OCI-LY3 (cell line): ENCODE measurements around the gene USP19.
A peak's percentile ranks its signal among the peaks of the same experiment; 100 is the strongest.

ENCODE experiments used
- H2AFZ ChIP-seq: fragments of 200-600, 300-600 bp; shearing (Covaris generic); 2 replicates; pipeline ENCODE4 v1.6.0; 2014; ENCODE audit warnings: antibody characterized with exemption, low read depth, low read length
- H3K27ac ChIP-seq: fragments of 200-600, 300-600 bp; sonication (generic); 2 replicates; pipeline ENCODE4 v1.5.1; 2014; ENCODE audit warnings: mild to moderate bottlenecking, low read length, moderate library complexity, mixed read lengths
- H3K27me3 ChIP-seq: fragments of 200-600, 300-600 bp; sonication (generic); 2 replicates; pipeline ENCODE4 v1.6.1; 2014; ENCODE audit warnings: low read depth, low read length, mixed read lengths
- H3K36me3 ChIP-seq: fragments of 200-600, 300-600 bp; sonication (generic); replicated peaks from 2 replicates; pipeline ENCODE3; 2014; ENCODE audit warnings: low read depth, low read length, mixed read lengths
- H3K4me1 ChIP-seq: fragments of 300-600, 200-600 bp; sonication (generic); 2 replicates; pipeline ENCODE4 v1.6.1; 2014; ENCODE audit warnings: low read length, mixed read lengths
- H3K4me2 ChIP-seq: fragments of 200-600, 300-600 bp; sonication (generic); 2 replicates; pipeline ENCODE4 v1.6.1; 2014; ENCODE audit warnings: low read length, mixed read lengths
- H3K4me3 ChIP-seq: fragments of 300-600, 200-600 bp; sonication (generic); 2 replicates; pipeline ENCODE4 v1.5.1; 2014; ENCODE audit warnings: antibody characterized with exemption, mild to moderate bottlenecking, low read length, moderate library complexity
- H3K79me2 ChIP-seq: fragments of 300-600, 200-600 bp; shearing (Covaris generic); 2 replicates; pipeline ENCODE4 v1.6.1; 2014; ENCODE audit warnings: mild to moderate bottlenecking, low read length, mixed read lengths
- H3K9ac ChIP-seq: fragments of 300-600, 200-600 bp; shearing (Covaris generic); 2 replicates; pipeline ENCODE4 v1.6.0; 2014; ENCODE audit warnings: mild to moderate bottlenecking, low read length, moderate library complexity
- H3K9me3 ChIP-seq: fragments of 200-600, 300-600 bp; shearing (Covaris generic); 2 replicates; pipeline ENCODE4 v1.6.1; 2014; ENCODE audit warnings: low read length, mixed read lengths; ENCODE audit not compliant: insufficient read depth
- H4K20me1 ChIP-seq: fragments of 200-600, 300-600 bp; sonication (generic); 2 replicates; pipeline ENCODE4 v1.6.1; 2016; ENCODE audit warnings: low read length, mixed read lengths; ENCODE audit not compliant: insufficient read depth
- EZH2phosphoT487 ChIP-seq: fragments of 200-600 bp; shearing (Covaris generic); IDR thresholded peaks from 2 replicates; pipeline ENCODE4 v1.6.1; 2018; ENCODE audit warnings: antibody characterized with exemption, mixed run types, low read depth
- TF ChIP-seq, protein P1 (sequence below): fragments of 200-600, 300-600 bp; sonication (generic); IDR thresholded peaks from 2 replicates; pipeline ENCODE4 v1.5.1; 2014; ENCODE audit warnings: antibody characterized with exemption, low read length, low read depth

Gene USP19

DNA sequence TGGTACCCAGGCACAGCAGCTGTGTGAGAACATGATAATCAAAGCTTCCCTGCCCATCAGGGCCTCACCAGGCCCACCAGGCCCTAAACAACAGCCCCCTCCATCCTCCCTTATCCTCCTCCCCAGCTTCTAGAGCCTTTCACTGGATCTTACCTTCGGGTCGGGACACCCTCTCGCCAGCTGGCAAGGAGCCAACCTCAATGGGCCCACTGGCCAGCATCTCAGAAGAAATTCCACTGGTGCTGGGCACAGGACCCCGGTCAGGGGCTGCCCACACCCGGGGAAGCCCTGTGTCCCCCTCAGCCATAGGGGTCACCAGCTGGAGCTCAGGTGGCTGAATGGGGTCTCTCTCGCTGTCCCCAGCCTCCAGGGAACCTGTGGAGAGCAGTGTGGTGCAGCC is 9.3 kb downstream of the USP19 start:
- Histone ChIP-seq H3K4me1 (no peaks in the 10 kb centered on the region), H3K4me2 (no peak overlapping the region), H4K20me1 (no peaks in the 10 kb centered on the region), H3K9me3 (no peaks in the 10 kb centered on the region), H2AFZ (no peak overlapping the region), H3K36me3 (peaks cover 76% of the 10 kb centered on the region), H3K79me2 (no peaks in the 10 kb centered on the region), H3K9ac (no peak overlapping the region), H3K27ac (no peak overlapping the region), H3K4me3 (no peak overlapping the region), H3K27me3 (no peaks in the 10 kb centered on the region)
- no peak for TF ChIP-seq EZH2phosphoT487
- TF ChIP-seq, protein P1, sequence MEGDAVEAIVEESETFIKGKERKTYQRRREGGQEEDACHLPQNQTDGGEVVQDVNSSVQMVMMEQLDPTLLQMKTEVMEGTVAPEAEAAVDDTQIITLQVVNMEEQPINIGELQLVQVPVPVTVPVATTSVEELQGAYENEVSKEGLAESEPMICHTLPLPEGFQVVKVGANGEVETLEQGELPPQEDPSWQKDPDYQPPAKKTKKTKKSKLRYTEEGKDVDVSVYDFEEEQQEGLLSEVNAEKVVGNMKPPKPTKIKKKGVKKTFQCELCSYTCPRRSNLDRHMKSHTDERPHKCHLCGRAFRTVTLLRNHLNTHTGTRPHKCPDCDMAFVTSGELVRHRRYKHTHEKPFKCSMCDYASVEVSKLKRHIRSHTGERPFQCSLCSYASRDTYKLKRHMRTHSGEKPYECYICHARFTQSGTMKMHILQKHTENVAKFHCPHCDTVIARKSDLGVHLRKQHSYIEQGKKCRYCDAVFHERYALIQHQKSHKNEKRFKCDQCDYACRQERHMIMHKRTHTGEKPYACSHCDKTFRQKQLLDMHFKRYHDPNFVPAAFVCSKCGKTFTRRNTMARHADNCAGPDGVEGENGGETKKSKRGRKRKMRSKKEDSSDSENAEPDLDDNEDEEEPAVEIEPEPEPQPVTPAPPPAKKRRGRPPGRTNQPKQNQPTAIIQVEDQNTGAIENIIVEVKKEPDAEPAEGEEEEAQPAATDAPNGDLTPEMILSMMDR: no peak

DNA sequence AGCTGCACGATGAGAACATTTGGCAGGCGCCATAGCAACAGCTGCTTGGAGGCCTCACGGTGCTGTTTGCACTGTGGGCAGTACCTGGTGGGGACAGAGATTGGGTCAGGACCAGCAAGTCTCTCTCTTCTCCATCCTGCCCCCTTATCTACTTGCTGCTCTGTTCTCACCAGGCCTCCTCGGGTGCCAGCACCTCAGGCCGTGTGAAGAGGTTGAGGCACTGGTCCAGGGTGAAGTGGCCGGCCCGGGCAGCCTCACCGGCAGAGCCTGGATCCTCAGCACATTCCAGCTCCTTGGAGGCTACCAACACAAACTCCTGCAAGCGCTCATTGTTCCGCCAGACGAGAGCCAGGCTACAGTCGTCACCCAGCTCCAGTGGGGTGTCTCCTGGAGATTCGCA is 9.8 kb downstream of the USP19 start:
- H3K27ac ChIP-seq: no peak overlapping the region
- no peaks in the 10 kb centered on the region for H3K27me3 ChIP-seq
- H3K36me3 ChIP-seq: peaks cover 70% of the 10 kb centered on the region

DNA sequence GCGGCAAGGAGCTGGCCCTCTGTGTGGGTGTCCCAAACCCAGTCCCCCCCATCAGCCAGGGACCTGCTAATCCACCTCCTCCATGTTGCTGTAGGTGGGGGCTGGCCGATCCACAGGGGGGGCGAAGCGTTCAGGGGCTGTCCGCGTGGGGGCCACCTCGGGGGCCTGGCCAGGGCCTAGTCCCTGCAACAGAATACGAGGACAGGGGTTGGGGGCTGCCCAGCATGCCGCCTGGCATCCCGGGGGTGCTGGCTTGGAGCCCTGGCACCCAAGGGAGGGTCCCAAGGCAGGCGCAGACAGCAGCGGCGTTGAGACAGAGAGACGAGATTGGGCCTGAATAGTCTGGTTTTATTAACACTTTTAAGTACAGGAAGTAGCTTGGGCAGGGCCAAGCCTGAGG is 12.3 kb downstream of the USP19 start:
- Histone ChIP-seq H3K4me1 (peaks cover 10% of the 10 kb centered on the region), H3K36me3 (peaks cover 51% of the 10 kb centered on the region), H2AFZ (no peak overlapping the region), H3K4me2 (no peak overlapping the region), H3K9ac (no peak overlapping the region), H3K27me3 (no peaks in the 10 kb centered on the region), H3K79me2 (peaks cover 11% of the 10 kb centered on the region), H4K20me1 (no peaks in the 10 kb centered on the region), H3K9me3 (no peaks in the 10 kb centered on the region), H3K4me3 (no peak overlapping the region), H3K27ac (no peak overlapping the region)
- TF ChIP-seq, protein P1: no peak
- no peak for TF ChIP-seq EZH2phosphoT487

More for the DNA sequence above, 9.8 kb downstream of the USP19 start:
- H3K4me3 ChIP-seq: no peak overlapping the region
- TF ChIP-seq, protein P1: no peak
- no peak for TF ChIP-seq EZH2phosphoT487
- H3K9ac ChIP-seq: no peak overlapping the region
- H3K9me3 ChIP-seq: no peaks in the 10 kb centered on the region
- H3K4me2 ChIP-seq: no peak overlapping the region
- no peak overlapping the region for H2AFZ ChIP-seq
- H3K79me2 ChIP-seq: no peaks in the 10 kb centered on the region
- H4K20me1 ChIP-seq: no peaks in the 10 kb centered on the region
- no peaks in the 10 kb centered on the region for H3K4me1 ChIP-seq

DNA sequence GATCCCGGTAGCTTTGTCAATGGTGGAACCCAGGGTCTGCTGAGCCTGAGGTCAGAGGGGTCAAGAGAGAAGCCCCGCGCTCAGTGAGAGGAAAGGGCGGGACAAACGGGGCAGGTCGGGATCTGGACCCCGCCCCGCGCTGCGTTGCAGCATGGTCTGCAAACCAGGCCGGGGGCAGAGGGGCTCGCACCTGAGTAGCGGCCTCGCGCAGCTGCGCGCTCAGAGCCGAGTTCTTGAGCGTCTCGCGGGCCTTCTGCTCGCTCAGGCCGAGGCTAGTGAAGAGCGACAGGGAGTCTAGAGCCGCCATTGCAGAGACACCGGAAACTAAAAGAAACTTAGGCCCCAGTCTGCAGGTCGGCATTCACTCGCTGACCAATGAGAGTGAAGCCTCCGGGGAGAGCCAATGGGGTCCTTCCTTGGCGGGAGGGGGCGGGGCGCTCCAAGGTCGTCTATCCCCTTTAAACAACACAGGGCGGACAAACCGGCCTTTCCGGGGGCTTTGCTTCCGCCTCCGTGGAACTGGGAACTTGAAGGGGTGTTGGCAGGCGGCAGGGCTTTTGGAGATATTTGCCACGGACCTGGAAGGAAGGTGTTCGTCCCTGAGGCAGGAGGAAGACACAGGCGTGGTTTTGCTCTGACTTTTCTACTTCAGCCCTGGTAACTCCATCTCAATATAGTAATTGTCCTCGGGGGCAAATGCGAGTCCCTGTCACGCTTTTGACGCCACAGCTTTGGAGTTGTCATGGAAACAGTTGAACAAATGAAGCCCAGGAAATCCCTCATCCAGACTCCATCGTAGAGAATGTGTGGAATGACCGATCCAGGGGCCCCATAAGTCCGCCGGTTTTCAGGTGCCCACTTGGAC is 16.0 kb downstream of the USP19 start, which contains the start of gene QARS1:
Gene QARS1, minus strand, starts transcription at position 331 of the 865 bp plus-strand sequence. Its CDS starts 24 bp downstream, at position 307.
- no peaks in the 10 kb centered on the region for H3K9me3 ChIP-seq
- no peaks in the 10 kb centered on the region for H4K20me1 ChIP-seq
- peak within 1 kb of the TSS; percentile 58 for H3K27ac ChIP-seq
- peaks cover 10% of the 10 kb centered on the region for H3K4me1 ChIP-seq
- H3K4me3 ChIP-seq: peak within 1 kb of the TSS; percentile 86
- H2AFZ ChIP-seq: peak within 1 kb of the TSS; percentile 75
- no peak for TF ChIP-seq EZH2phosphoT487
- TF ChIP-seq, protein P1: no peak
- peaks cover 14% of the 10 kb centered on the region for H3K79me2 ChIP-seq
- peak within 1 kb of the TSS; percentile 99 for H3K4me2 ChIP-seq
- peaks cover 46% of the 10 kb centered on the region for H3K36me3 ChIP-seq
- H3K9ac ChIP-seq: peak within 1 kb of the TSS; percentile 89
- H3K27me3 ChIP-seq: no peaks in the 10 kb centered on the region
